PC-3 (cell line): ENCODE data around the gene OTUD1. TPM values are rescaled to one million over a fixed set of nuclear protein-coding genes. Genes with fewer than 3 reads are reported as not detected.

Experiments
- ATAC-seq: fragments of 200-7000 bp; cut with Tn5 transposase; 2 replicates; pipeline ENCODE4 v1.9.1; 2020; ENCODE audit warnings: mild to moderate bottlenecking, moderate library complexity
- BruUV-seq: library from RNA; stranded (reverse); fragments of 400-500 nt; replicated peaks from 2 replicates; lab custom pipeline; 2021; lab: Mats Ljungman, UMichigan
- CTCF ChIA-PET: fragments of 300-600 bp; sonication (Branson Sonifier 250); formaldehyde crosslinking; loops from one replicate; lab custom pipeline; 2022; ENCODE audit warnings: antibody characterized with exemption; lab: Charles Lee
- POLR2A ChIA-PET: fragments of 300-600 bp; sonication (Branson Sonifier 250); formaldehyde crosslinking; loops from one replicate; lab custom pipeline; 2022; ENCODE audit warnings: antibody characterized with exemption; ENCODE audit not compliant: unreplicated experiment; lab: Charles Lee
- DNase-seq: peaks from one replicate; pipeline ENCODE4 v3.0.0-alpha.2; 2015
- H2AFZ ChIP-seq: fragments of 300-600 bp; sonication (generic); 2 replicates; pipeline ENCODE4 v1.6.0; 2016; ENCODE audit warnings: antibody characterized with exemption, low read length
- H3F3A ChIP-seq: fragments of 300-600 bp; sonication (generic); one replicate; pipeline ENCODE4 v1.6.0; 2017; ENCODE audit warnings: antibody characterized with exemption, low read length, control low read depth, mild to moderate bottlenecking; ENCODE audit not compliant: unreplicated experiment
- H3K27ac ChIP-seq: fragments of 300-600 bp; sonication (generic); 2 replicates; pipeline ENCODE4 v1.5.1; 2016; ENCODE audit warnings: mild to moderate bottlenecking, low read length
- H3K27me3 ChIP-seq: fragments of 300-600 bp; sonication (generic); 2 replicates; pipeline ENCODE4 v1.6.1; 2016; ENCODE audit warnings: low read length, mixed read lengths
- H3K36me3 ChIP-seq: fragments of 300-600 bp; sonication (generic); 2 replicates; pipeline ENCODE4 v1.6.1; 2016; ENCODE audit warnings: low read depth, mixed run types, low read length, mixed read lengths
- H3K4me1 ChIP-seq: fragments of 300-600 bp; sonication (generic); 2 replicates; pipeline ENCODE4 v1.5.1; 2016; ENCODE audit warnings: low read length; ENCODE audit not compliant: insufficient read depth
- H3K4me2 ChIP-seq: fragments of 300-600 bp; sonication (generic); 2 replicates; pipeline ENCODE4 v1.6.0; 2016; ENCODE audit warnings: low read length
- H3K4me3 ChIP-seq: fragments of 300-600 bp; sonication (generic); 2 replicates; pipeline ENCODE4 v1.5.1; 2016; ENCODE audit warnings: mild to moderate bottlenecking, low read length, mixed read lengths
- H3K79me2 ChIP-seq: fragments of 300-600 bp; sonication (generic); 2 replicates; pipeline ENCODE4 v1.6.1; 2017; ENCODE audit warnings: low read length, mixed read lengths
- H3K9ac ChIP-seq: fragments of 300-600 bp; sonication (generic); 2 replicates; pipeline ENCODE4 v1.6.0; 2016; ENCODE audit warnings: mild to moderate bottlenecking, low read length
- H3K9me2 ChIP-seq: fragments of 300-600 bp; sonication (generic); replicated peaks from 2 replicates; pipeline ENCODE4 v1.6.1; 2016; ENCODE audit warnings: mixed run types, low read length, mixed read lengths
- H3K9me3 ChIP-seq: fragments of 300-600 bp; sonication (generic); 2 replicates; pipeline ENCODE4 v1.6.1; 2016; ENCODE audit warnings: low read length, mixed read lengths
- H4K20me1 ChIP-seq: fragments of 300-600 bp; sonication (generic); 2 replicates; pipeline ENCODE4 v1.6.1; 2016; ENCODE audit warnings: low read length, mixed read lengths
- CTCF ChIP-seq: fragments of 300-600 bp; sonication (generic); conservative IDR thresholded peaks from 2 replicates; pipeline ENCODE4 v1.5.1; 2017; ENCODE audit warnings: antibody characterized with exemption, low read depth, mild to moderate bottlenecking, low read length
- EZH2 ChIP-seq: fragments of 300-600 bp; sonication (generic); IDR thresholded peaks from one replicate; pipeline ENCODE4 v1.6.1; 2017; ENCODE audit warnings: antibody characterized with exemption, mild to moderate bottlenecking, low read length; ENCODE audit not compliant: unreplicated experiment
- EZH2phosphoT487 ChIP-seq: fragments of 300-600 bp; sonication (generic); IDR thresholded peaks from 2 replicates; pipeline ENCODE4 v1.6.1; 2018; ENCODE audit warnings: mild to moderate bottlenecking, antibody characterized with exemption, low read length, borderline replicate concordance
- intact Hi-C: fragments of 100-400 bp; cut with micrococcal nuclease; formaldehyde crosslinking; loops from 2 replicates; pipeline ENCODE4 v1.9.0; 2023
- microRNA-seq: library from miRNA; unstranded; fragments of <30 nt; microRNA quantifications from one replicate; pipeline ENCODE4 v1.1.0, GENCODE V29; 2020; ENCODE audit not compliant: unreplicated experiment
- total RNA-seq: library from RNA; depleted of rRNA; stranded (reverse); fragments of >200 nt; gene quantifications from 2 replicates; pipeline ENCODE4 v1.2.3, GENCODE V29; 2014; rRNA removed

The OTUD1 gene
- total RNA-seq, 1 experiment from 2014 or later: 6.0 TPM

DNA sequence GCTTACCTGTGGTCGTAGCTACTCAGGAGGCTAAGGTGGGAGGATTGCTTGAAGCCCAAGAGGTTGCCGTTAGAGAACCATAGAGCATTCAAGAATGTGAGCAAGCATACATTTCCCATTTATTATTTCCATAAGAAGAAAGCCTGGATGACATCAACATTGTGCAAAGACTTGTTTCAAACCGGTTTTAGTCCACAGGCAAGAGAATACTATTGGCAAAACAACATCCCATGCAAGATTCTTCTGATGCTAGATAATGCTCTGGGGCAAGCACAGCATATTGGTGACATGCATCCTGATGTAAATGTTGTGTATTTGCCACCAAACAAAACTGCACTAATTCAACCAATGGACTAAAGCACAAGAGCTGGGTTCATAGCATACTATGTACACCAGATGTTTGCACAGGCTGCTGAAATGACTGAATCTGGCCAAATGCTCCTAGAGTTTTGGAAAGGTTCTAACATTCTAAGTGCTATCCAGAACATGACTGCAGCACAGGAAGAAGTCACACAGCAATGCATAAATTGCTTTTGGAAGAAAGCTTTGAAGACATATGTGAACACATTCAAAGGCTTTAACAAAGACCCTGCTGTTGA, 42.6 kb downstream of the OTUD1 start:
- H3K79me2 ChIP-seq: no peaks in the 10 kb centered on the region
- CTCF ChIA-PET: no interaction called here
- POLR2A ChIA-PET: no interaction called here
- no peaks in the 10 kb centered on the region for H3F3A ChIP-seq
- intact Hi-C loops: no loop called here
- no TSS peak for BruUV-seq
- H3K27me3 ChIP-seq: no peaks in the 10 kb centered on the region
- no peaks in the 10 kb centered on the region for H3K9me3 ChIP-seq
- no peaks in the 10 kb centered on the region for H3K4me1 ChIP-seq
- no peak overlapping the region for H3K4me2 ChIP-seq
- H3K27ac ChIP-seq: no peak overlapping the region
- DNase-seq: no peak
- H3K36me3 ChIP-seq: no peaks in the 10 kb centered on the region
- ATAC-seq: no peak
- H3K4me3 ChIP-seq: no peak overlapping the region
- no peaks in the 10 kb centered on the region for H4K20me1 ChIP-seq
- no peak overlapping the region for H3K9ac ChIP-seq
- H3K9me2 ChIP-seq: no peaks in the 10 kb centered on the region
- TF ChIP-seq EZH2phosphoT487 (no peak), EZH2 (no peak), CTCF (no peak)
- H2AFZ ChIP-seq: no peak overlapping the region

- H4K20me1 ChIP-seq: no peaks in the 10 kb centered on the region
- no peaks in the 10 kb centered on the region for H3K9me3 ChIP-seq
- ChIA-PET POLR2A (no interaction called here), CTCF (no interaction called here)
- H3K9me2 ChIP-seq: no peaks in the 10 kb centered on the region
- DNase-seq: no peak
- H3K27ac ChIP-seq: no peak overlapping the region
- no peak for ATAC-seq
- no peaks in the 10 kb centered on the region for H3F3A ChIP-seq
- H3K79me2 ChIP-seq: no peaks in the 10 kb centered on the region
- H3K4me1 ChIP-seq: no peaks in the 10 kb centered on the region
- TF ChIP-seq CTCF (no peak), EZH2 (no peak), EZH2phosphoT487 (no peak)
- no peaks in the 10 kb centered on the region for H3K36me3 ChIP-seq
- H2AFZ ChIP-seq: no peak overlapping the region
- H3K4me3 ChIP-seq: no peak overlapping the region
- no peak overlapping the region for H3K4me2 ChIP-seq
- H3K9ac ChIP-seq: no peak overlapping the region
- intact Hi-C loops: no loop called here
- BruUV-seq: no TSS peak
- no peaks in the 10 kb centered on the region for H3K27me3 ChIP-seq
These were observed 51.2 kb downstream of the OTUD1 start for GRCh38 chr10:23490115-23490514.

Small RNA genes lying within 50 kb of the gene (microRNA-seq; reads per million reads assigned to microRNA genes)
- gene MIR1254-2: not detected

Other genes with a start within 250 kb of the OTUD1 start
- not detected in 2 replicates for gene PTF1A, start 246.8 kb upstream of the OTUD1 start, total RNA-seq
- 0.15 and 0.29 TPM in 2 replicates for gene C10orf67, start 94.3 kb upstream of the OTUD1 start, total RNA-seq